Smooth muscle cell (in vitro differentiated cells): ENCODE results near the gene GALNTL6. TPM values are rescaled to one million over a fixed set of nuclear protein-coding genes. Genes with fewer than 3 reads are reported as not detected.

Experiments
- DNase-seq: peaks from one replicate; lab custom pipeline; 2025; ENCODE audit not compliant: unreplicated experiment; lab: John Stamatoyannopoulos, UW
- H2AFZ ChIP-seq: fragments of 200-600 bp; sonication (generic); 2 replicates; pipeline ENCODE4 v1.6.0; 2016; ENCODE audit warnings: antibody characterized with exemption, low read depth, mild to moderate bottlenecking
- H3F3A ChIP-seq: fragments of 200-600 bp; sonication (generic); 2 replicates; pipeline ENCODE4 v1.6.0; 2017; ENCODE audit warnings: antibody characterized with exemption, low read depth
- H3K27ac ChIP-seq: fragments of 200-600 bp; sonication (generic); 2 replicates; pipeline ENCODE4 v1.5.1; 2016; ENCODE audit warnings: low read depth, mild to moderate bottlenecking
- H3K27me3 ChIP-seq: fragments of 200-600 bp; sonication (generic); 2 replicates; pipeline ENCODE4 v1.6.1; 2016; ENCODE audit warnings: low read depth, mild to moderate bottlenecking
- H3K36me3 ChIP-seq: fragments of 200-600 bp; sonication (generic); 2 replicates; pipeline ENCODE4 v1.5.1; 2016; ENCODE audit warnings: low read depth
- H3K4me1 ChIP-seq: fragments of 200-600 bp; sonication (generic); 2 replicates; pipeline ENCODE4 v1.5.1; 2016; ENCODE audit warnings: low read depth
- H3K4me2 ChIP-seq: fragments of 200-600 bp; sonication (generic); 2 replicates; pipeline ENCODE4 v1.6.0; 2016; ENCODE audit warnings: mild to moderate bottlenecking
- H3K4me3 ChIP-seq: fragments of 200-600 bp; sonication (generic); 2 replicates; pipeline ENCODE4 v1.5.1; 2016; ENCODE audit warnings: mild to moderate bottlenecking
- H3K79me2 ChIP-seq: fragments of 200-600 bp; sonication (generic); 2 replicates; pipeline ENCODE4 v1.6.0; 2016; ENCODE audit warnings: low read depth, mild to moderate bottlenecking
- H3K9ac ChIP-seq: fragments of 200-600 bp; sonication (generic); 2 replicates; pipeline ENCODE4 v1.6.0; 2016; ENCODE audit warnings: low read depth
- H3K9me3 ChIP-seq: fragments of 200-600 bp; sonication (generic); replicated peaks from 2 replicates; pipeline ENCODE4 v1.5.1; 2016; ENCODE audit warnings: low read depth
- H4K20me1 ChIP-seq: fragments of 200-600 bp; sonication (generic); 2 replicates; pipeline ENCODE4 v1.6.0; 2016; ENCODE audit warnings: low read depth
- WGBS: methylation state at CpG from one replicate; pipeline ENCODE4 v1.1.7; 2016; ENCODE audit warnings: low lambda C conversion rate; 5-methylcytosine and 5-hydroxymethylcytosine counted together
- polyA plus RNA-seq: library from polyadenylated mRNA; unstranded; fragments of >200 nt; fragmentation: Nextera tagmentation; extraction: Ambion mirVana; gene quantifications from 2 replicates; pipeline ENCODE4 v1.2.1, GENCODE V29; 2016
- total RNA-seq: library from RNA; depleted of rRNA; stranded (reverse); fragments of >200 nt; gene quantifications from 2 replicates; pipeline ENCODE4 v1.2.3, GENCODE V29; 2014
- TF ChIP-seq, protein P1 (sequence below): fragments of 200-600 bp; sonication (generic); IDR thresholded peaks from 2 replicates; pipeline ENCODE4 v1.5.1; 2017; ENCODE audit warnings: borderline replicate concordance, mild to moderate bottlenecking, antibody characterized with exemption; ENCODE audit not compliant: insufficient read depth, poor library complexity, severe bottlenecking

The GALNTL6 gene
- total and polyA plus RNA-seq, 2 experiments from 2014 or later, result 0.18 to 1.3 TPM

- H3K36me3 ChIP-seq, result no peaks in the 10 kb centered on the region
- no peak for DNase-seq
- H3K79me2 ChIP-seq, result no peaks in the 10 kb centered on the region
- H3K4me1 ChIP-seq, result no peaks in the 10 kb centered on the region
- no peak overlapping the region for H2AFZ ChIP-seq
- no peaks in the 10 kb centered on the region for H4K20me1 ChIP-seq
- no peak overlapping the region for H3K4me2 ChIP-seq
- no peak overlapping the region for H3K9ac ChIP-seq
- TF ChIP-seq, protein P1, sequence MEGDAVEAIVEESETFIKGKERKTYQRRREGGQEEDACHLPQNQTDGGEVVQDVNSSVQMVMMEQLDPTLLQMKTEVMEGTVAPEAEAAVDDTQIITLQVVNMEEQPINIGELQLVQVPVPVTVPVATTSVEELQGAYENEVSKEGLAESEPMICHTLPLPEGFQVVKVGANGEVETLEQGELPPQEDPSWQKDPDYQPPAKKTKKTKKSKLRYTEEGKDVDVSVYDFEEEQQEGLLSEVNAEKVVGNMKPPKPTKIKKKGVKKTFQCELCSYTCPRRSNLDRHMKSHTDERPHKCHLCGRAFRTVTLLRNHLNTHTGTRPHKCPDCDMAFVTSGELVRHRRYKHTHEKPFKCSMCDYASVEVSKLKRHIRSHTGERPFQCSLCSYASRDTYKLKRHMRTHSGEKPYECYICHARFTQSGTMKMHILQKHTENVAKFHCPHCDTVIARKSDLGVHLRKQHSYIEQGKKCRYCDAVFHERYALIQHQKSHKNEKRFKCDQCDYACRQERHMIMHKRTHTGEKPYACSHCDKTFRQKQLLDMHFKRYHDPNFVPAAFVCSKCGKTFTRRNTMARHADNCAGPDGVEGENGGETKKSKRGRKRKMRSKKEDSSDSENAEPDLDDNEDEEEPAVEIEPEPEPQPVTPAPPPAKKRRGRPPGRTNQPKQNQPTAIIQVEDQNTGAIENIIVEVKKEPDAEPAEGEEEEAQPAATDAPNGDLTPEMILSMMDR, result peak; percentile 15
- H3F3A ChIP-seq, result no peaks in the 10 kb centered on the region
- H3K27me3 ChIP-seq, result no peaks in the 10 kb centered on the region
- no peak overlapping the region for H3K27ac ChIP-seq
- WGBS, result 30% methylated on average over 5 of the region's 5 CpGs
- no peak overlapping the region for H3K4me3 ChIP-seq
- no peaks in the 10 kb centered on the region for H3K9me3 ChIP-seq
Measured at GRCh38 chr4:172232966-172233365, 419.8 kb downstream of the GALNTL6 start.

GRCh38 chr4:172243551-172243950, 430.3 kb downstream of the GALNTL6 start:
- no peak overlapping the region for H3K9ac ChIP-seq
- no peaks in the 10 kb centered on the region for H3F3A ChIP-seq
- WGBS, result 88% methylated on average over 4 of the region's 4 CpGs
- H2AFZ ChIP-seq, result no peak overlapping the region
- DNase-seq, result no peak
- no peaks in the 10 kb centered on the region for H3K4me1 ChIP-seq
- no peaks in the 10 kb centered on the region for H3K27me3 ChIP-seq
- TF ChIP-seq, protein P1, result no peak
- no peak overlapping the region for H3K4me2 ChIP-seq
- no peaks in the 10 kb centered on the region for H4K20me1 ChIP-seq
- no peaks in the 10 kb centered on the region for H3K36me3 ChIP-seq
- no peaks in the 10 kb centered on the region for H3K79me2 ChIP-seq
- no peaks in the 10 kb centered on the region for H3K9me3 ChIP-seq
- no peak overlapping the region for H3K4me3 ChIP-seq
- H3K27ac ChIP-seq, result no peak overlapping the region

DNA sequence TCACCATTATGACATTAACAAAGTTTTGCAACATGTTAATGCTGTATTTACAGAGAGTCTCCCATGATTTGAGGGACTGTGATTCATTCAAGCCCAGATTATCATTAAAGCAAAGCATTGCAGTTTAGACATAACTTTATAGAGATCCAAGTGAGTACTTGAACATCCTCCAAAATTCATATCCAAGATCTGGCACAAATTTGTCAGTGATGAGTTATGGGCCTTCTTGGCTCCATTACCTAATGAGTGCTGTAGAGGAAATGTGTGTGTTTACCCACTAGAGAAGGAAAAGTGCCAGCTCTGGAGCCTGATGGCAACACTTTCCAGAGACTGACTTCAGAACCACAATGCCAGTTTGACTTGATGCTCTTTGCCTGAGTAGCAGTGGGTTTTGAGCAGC, 432.3 kb downstream of the GALNTL6 start:
- Histone ChIP-seq H3K36me3 (no peaks in the 10 kb centered on the region), H3K4me1 (no peaks in the 10 kb centered on the region), H3K79me2 (no peaks in the 10 kb centered on the region), H3K27ac (no peak overlapping the region), H4K20me1 (no peaks in the 10 kb centered on the region), H2AFZ (no peak overlapping the region), H3K4me3 (no peak overlapping the region), H3K9ac (no peak overlapping the region), H3F3A (no peaks in the 10 kb centered on the region), H3K27me3 (no peaks in the 10 kb centered on the region), H3K4me2 (no peak overlapping the region), H3K9me3 (no peaks in the 10 kb centered on the region)
- TF ChIP-seq, protein P1, result no peak
- DNase-seq, result no peak

GRCh38 chr4:172253409-172253808, 440.2 kb downstream of the GALNTL6 start:
- TF ChIP-seq, protein P1, result no peak
- Histone ChIP-seq H3K4me3 (no peak overlapping the region), H3K36me3 (no peaks in the 10 kb centered on the region), H3K9me3 (no peaks in the 10 kb centered on the region), H3K27ac (no peak overlapping the region), H3K4me1 (no peaks in the 10 kb centered on the region), H3K27me3 (no peaks in the 10 kb centered on the region), H2AFZ (no peak overlapping the region), H3K79me2 (no peaks in the 10 kb centered on the region), H4K20me1 (no peaks in the 10 kb centered on the region), H3F3A (no peaks in the 10 kb centered on the region), H3K9ac (no peak overlapping the region), H3K4me2 (no peak overlapping the region)
- no peak for DNase-seq
- 76% methylated on average over 1 of the region's 1 CpG for WGBS
